GM18873 (cell line): ENCODE results near the gene KRTAP5-6.
"Not testable (repeated sequence)": the region's sequence is repeated elsewhere in the genome, so short reads cannot be mapped to it uniquely, and the experiment has no call there.

Source experiments
- ATAC-seq: cut with Tn5 transposase; IDR thresholded peaks from one replicate; pipeline ENCODE4 v1.9.1; 2021; ENCODE audit warnings: mild to moderate bottlenecking, moderate library complexity, moderate number of reproducible peaks; ENCODE audit not compliant: unreplicated experiment, low FRiP score

Gene KRTAP5-6

DNA sequence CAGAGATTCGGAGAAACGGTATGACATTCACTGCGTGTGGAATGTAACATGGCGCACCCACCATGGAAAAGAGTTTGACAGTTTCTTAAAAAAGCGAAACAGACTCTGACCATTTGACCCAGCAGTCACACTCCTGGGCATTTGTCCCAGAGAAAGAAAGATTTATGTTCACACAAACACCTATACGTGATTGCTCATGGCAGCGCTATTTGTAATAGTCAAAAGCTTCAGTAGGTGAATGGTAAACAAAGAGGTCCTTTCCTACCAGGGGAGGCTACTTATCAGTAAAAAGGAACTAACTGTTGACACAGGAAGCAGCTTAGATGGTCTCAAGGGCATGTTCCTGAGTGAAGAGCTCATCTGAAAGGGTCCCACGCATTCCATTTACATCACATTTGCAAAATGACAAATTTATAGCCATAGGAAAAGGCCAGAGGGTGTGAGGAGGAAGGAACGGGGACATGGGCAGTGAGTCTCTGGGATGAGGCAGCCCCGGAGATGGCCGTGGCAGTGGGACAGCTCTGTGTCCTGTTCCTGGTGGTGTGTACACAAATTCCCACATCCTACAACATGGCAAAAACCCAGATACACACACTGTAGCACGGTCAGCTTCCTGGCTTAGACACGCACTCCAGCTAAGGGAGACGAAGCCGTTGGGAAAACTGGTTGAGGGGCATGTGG, 14.6 kb upstream of the KRTAP5-6 start:
- ATAC-seq: no peak

DNA sequence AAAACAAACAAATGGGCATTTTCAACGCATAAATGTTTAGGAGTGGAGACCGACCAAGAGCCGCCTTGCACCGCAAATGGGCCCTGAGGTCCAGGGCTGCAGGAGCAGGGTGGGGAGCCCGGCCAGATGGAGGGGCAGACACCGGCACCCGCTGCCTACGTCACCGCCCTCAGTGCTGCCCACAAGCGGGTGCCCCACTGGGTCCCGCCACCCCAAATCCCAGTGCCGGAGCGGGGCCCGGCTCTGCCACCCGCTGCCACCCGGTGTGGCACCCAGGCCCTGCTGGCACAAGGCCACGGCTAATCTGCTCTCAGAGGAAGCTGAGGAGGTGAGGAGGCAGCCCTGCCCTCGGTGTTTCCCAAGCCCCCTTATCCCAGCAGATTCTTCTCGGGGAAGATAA, 13.8 kb upstream of the KRTAP5-6 start:
- not testable (repeated sequence) for ATAC-seq

DNA sequence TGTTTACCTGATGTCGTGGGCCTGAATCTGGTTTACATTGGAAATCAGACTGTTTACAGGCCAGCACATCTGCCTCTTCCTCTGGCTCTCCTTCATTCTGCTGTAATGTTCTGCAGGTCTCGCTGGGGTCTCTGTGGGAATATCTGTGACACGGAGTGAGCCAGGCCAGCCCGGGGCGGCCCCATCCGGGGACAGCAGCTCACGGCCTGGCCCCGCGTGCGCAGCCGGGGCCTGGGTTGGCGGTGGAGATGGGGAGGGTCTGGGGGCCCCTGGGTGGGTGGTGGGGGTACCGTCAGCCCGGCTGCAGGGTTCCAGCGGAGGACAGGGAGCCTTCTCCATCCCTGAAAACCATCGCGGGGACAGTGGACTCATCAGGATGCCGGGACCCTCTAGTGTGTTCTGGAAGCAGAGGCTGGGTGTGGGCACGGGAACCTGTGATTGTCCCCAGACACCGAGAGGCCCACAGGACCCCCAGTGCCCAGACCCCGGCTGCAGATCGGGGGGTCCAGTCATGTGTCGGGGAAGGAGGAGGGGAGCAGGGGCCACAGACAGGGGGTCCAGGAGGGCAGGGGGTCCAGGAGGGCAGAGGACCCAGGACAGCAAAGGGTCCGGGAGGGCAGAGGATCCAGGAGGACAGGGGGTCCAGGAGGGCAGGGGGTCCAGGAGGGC, 13.0 kb upstream of the KRTAP5-6 start:
- ATAC-seq: not testable (repeated sequence)

DNA sequence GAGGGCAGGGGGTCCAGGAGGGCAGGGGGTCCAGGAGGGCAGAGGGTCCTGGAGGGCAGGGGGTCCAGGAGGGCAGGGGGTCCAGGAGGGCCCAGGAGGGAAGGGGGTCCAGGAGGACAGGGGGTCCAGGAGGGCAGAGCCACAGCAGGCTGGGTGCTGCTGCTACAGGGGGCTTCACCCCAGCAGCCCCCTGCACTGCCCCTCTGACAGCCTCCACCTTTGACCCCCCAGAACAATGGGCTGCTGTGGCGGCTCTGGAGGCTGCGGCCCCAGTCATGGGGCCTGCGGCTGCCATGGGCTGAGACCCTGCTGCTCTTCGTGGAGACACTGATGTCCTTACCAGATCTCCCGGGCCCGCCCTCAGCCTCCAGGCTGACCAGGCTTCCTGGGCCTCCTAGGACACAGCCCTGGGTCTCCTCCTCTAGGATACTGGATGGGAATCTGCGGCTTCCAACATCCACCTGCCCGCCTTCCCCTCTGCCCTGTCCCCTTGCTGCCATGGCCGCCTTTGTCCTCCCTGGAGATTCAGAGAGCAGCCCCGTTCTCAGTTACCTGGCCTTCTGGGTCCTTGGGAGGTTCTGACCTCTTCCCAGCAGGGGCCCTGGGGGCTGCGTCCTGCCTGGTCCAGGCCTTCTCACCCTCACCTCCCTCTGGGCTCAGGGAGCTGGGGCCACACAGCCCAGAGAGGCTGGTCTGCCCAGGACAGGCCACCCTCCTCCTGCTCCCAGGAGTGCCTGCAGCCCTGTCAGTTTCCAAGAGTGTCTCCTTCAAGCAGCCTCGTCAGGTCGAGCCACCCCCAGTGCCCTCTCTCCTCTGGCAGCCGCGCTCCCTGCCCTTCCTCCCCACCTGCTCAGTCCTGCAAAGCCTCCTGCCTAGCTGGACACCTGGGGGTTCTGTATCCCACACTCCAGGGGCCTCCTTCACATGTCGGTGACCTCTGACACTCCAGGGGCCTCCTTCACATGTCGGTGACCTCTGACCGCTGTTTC, 11.8 kb upstream of the KRTAP5-6 start:
- not testable (repeated sequence) for ATAC-seq

DNA sequence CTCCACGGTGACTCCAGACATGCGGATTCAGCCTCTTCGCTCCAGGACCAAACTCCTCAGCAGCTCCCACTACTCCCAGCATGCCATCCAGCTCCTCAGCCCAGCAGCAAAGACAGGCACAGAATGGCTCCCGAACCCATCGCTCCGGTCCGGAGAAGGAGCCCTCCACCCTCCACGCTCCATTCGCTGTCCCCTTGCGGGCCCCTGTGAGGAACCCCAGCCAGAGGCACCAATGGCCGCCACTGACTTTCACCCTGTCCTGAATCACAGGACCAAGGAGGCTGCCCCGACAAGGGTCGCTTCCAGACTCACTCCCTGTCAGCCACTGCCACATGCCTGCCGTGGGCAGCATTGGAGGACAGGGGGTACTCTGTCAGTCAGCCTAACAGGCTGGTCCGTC, 10.8 kb upstream of the KRTAP5-6 start:
- not testable (repeated sequence) for ATAC-seq

DNA sequence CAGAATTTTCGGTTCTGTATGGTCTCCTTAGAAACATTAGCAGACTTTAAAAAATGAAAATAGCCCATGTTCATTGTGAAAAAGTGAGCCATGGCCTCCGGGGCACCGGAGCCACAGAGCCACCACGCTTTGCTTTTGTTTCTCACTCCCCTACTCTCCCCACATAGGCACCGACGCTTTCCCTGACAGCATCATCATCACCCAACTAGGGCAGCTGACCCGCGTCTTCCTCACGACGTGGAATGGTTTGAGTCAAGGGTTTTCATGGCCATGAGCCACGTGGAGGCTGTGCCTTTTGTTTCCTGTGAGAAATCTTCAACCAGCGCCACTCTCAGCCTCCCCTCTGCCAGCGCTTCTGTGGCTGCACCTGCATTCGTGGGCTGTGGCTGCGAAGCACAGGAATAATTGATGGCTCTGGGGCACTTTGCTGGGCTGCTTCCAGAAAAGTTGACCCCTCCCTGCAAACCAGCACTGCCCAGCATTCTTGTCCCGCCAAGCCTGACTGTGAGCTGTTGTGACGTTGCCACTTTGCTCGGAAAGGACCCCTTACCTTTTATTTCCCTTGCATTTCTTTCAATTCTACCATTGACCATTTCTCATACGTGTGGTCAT, 8.6 kb upstream of the KRTAP5-6 start:
- ATAC-seq: not testable (repeated sequence)

DNA sequence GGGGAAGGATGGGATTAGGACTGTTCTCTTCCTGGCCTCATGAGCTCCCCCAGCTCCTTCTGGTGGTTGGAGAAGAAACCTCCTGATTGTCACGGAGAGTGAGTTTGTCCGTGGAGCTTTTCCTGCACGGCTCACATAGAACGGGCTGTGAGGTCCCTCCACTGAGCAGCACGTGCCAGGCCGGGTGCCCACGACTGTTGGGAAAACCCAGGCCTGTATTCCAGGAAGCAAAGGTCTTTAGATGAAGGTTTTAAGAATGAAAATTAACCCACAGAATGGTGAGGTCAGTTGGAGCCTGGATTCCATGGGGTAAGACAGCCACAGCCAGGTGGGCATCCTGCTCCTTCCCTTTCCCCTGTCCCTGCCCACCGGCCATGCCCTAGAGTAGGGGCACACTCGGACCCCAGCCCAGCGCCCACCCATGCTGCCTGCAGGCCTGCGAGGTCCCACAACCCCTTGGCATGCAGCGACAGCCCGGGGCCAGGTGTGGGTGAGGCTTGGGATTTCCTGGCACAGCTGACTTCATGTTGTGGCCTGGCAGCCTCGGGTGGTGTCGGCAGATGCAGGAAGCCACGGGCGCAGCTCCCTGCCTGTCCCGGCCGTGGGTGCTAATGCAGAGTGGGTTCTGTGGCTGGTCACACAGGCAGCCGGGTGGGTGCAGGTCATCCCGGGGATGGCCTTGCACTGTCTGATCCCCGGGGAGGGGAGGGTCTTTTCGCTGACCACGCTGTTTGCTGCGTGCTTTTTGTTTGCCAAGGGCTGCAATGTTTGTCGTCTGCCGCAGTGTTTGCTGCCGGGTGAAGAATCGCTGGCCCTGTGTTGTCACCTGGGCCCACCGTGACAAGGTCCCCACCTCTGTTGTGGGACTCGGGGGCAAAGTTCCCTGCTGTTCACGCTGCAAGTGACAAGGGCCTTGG, 7.5 kb upstream of the KRTAP5-6 start:
- not testable (repeated sequence) for ATAC-seq

DNA sequence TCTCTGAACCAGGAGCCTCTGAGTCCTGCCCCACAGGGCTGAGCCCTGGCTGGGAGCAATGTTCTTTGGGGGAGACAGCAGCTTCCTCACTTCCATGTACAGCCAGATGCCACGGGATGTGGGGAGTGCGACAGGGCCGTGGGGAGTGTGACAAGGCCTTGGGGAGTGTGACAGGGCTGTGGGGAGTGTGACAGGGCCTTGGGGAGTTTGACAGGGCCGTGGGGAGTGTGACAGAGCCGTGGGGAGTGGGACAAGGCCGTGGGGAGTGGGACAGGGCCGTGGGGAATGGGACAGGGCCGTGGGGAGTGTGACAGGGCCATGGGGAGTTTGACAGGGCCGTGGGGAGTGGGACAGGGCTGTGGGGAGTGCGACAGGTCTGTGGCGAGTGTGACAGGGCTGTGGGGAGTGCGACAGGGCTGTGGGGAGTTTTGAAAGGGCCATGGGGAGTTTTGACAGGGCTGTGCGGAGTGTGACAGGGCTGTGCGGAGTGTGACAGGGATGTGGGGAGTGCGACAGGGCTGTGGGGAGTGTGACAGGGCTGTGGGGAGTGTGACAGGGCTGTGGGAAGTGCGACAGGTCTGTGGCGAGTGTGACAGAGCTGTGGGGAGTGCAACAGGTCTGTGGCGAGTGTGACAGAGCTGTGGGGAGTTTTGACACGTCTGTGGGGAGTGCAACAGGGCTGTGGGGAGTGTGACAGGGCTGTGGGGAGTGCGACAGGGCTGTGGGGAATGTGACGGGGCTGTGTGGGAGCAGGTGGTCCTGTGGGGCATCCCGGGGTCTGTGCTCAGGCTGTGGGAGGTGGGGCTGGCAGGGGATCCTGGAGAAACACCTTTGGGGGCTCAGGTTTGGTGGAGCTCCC, 6.6 kb upstream of the KRTAP5-6 start:
- no peak for ATAC-seq

DNA sequence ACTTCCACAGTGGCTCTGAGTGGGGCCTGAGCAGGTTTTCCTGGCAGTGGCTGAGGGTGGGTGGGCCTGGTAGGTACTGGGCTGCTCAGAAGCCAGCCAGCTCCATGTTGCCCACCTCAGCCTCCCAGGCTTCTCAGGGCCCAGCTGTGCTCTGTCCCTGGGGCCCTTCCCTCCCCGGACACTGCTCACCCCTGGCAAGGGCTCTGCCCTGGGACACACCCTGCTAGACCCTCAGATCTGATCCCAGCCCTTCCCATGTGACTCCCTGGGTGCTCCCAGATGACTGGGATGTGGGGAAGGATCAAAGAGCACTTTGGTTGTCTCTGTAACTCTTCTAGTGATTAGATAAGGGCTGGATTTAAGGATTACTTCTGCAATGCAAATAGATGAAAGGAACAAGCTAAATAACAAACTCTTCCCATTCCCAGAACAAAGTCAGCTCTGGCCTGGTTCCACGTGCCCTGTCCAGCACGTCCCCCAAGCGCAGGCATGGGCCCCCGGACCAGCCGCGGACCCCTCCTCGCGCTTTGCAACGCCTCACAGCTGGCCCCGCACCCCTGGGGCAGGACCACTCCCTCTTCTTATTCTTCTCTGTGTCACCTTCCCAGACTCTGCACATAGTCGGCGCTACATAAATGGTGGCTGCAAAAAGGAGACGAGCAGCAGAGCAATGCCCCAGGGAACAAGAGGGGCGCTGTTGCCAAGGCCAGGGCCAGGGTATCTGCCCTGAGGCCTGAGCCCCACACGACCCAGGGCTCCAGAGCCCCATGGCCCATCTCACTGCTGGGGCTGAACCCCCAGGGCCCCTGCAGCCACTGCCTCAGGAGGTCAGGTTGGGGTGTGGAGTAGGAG, 5.7 kb upstream of the KRTAP5-6 start:
- no peak for ATAC-seq

DNA sequence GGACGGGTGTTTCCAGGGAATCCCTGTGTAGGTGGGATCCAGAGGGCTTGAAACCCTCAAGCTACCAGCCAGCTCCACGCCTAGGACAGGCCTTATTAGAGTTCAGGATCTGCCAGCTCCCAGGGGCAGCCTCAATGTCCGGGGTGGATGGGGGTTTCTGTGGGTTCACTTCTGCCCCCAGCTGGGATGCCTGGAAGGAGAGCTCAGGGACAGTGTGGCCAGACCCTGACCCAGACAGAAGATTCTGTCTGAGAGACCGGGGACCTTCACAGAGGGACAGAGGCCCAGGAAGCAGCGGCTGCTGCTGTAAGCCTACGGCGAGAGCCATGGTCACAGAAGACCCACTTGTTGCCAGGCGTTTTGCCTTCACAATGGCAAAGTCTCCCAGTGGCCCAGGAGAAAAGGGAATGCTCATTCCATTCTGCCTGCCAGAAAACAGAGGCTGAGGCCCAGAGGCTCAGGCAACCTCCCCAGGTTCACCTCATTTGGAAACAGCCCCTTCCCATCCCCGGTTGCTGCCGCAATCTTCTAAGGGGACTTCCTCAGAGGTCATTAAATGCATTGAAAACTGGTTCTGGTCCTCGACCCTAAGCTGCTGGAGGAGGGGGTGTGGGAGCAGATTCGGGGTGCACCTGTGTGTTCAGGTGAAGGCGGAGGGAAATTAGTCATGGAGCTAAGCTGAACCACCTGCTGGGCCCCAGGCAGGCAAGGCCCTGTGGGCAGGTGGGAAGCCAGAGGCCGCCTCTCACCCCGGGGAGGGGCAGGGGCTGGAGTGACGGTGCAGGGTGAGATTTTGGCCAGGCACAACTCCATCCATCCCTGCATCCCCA, 4.9 kb upstream of the KRTAP5-6 start:
- no peak for ATAC-seq

DNA sequence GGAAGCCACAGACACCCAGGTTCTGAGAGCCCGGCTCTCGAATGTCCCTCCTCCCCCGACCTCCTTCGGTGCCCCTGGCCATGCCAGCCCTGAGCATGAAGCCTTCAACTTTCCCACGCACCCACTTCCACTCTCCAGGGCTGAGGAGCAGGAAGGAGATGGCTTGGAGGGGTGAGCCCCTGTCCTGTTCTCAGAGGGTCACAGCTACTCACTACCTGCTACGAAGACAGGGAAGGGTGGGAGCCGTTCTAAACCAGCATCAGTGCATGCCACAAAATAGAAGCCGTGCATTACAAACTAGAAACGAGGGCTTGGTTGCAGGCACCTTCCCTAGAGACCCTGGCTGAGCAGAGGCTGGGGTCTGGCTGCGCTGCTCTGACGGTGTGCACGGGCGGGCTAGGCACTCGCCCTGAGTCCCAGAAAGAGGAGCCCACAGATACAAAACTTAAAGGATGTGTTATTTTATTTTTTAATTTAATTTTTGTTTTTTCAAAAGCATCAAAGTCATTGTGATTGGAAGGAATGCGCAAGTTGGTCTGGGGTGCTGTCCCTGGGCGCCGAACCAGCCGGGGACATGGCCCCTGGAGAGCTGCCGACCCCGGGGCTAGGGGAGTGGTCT, 4.2 kb upstream of the KRTAP5-6 start:
- no peak for ATAC-seq

DNA sequence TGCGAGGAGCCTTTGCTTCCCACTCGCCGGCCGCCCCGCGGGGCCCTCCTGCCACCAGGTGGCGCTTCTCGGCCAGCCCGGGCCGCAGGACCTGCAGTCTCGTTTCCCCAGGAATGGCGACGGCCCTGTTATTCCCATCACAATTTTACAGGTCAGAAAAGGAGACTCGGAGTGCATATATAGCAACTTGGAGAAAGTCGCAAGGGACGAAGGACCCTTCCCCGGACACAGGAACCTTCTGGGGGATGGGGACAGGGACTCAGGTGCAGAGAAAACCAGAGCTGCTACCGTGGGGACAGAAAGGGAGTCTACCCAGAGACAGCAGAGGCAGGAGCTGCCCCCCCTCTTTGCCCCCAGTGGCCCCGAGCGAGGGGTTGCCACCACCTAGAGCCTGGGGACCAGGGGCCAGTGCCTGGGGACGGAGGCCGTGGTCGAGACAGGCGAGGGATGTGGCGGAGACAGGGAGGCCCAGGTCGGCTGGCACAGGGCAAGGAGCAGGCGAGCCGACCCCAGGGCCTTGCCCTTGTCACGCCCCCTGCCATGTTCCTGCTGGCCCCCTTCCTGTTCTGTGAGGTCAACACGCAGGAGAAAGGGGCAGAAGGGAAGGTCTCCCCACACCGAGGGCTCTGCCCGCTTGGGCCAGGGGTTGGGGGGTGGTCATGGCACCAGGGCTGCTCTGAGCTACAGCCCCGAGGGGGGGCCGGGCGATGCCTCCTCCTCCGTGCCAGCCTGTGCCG, 3.5 kb upstream of the KRTAP5-6 start:
- ATAC-seq: no peak

DNA sequence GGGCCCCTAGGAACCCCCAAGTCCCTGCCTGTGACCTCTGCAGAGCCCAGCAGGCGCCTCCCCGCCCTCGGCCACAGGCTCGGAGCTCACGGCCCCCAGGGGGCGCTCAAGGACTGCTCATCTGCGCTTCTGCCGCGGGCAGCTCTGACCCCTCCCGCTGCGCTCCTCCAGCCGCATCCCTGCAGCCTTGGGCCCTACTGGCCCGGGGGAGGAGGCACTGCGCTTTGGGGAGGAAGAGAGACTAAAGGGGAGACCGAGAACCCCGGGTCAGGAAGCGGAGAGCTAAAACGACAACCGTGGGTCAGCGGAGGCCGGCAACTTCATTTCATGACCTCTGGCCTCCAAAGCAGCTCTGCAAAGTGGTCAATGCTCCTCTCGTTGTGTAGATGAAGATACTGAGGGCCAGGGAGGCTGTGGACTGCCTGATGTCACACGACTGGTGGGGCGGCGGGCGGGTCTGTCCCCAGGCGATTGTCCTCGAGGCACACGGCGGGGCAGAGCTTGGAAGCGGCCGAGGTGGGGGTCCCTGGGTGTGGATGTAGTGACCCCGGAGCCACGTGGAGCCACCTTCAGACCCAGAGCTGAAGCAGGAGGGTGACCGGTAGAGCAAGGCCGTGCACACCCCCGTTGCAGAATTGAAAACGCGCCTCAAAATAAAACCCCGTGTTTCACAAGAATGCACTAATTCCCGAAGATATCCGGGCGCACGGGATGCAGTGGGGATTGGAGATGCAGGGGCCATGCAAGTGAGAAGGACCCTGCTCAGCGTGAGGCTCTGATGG, 2.7 kb upstream of the KRTAP5-6 start:
- ATAC-seq: no peak

DNA sequence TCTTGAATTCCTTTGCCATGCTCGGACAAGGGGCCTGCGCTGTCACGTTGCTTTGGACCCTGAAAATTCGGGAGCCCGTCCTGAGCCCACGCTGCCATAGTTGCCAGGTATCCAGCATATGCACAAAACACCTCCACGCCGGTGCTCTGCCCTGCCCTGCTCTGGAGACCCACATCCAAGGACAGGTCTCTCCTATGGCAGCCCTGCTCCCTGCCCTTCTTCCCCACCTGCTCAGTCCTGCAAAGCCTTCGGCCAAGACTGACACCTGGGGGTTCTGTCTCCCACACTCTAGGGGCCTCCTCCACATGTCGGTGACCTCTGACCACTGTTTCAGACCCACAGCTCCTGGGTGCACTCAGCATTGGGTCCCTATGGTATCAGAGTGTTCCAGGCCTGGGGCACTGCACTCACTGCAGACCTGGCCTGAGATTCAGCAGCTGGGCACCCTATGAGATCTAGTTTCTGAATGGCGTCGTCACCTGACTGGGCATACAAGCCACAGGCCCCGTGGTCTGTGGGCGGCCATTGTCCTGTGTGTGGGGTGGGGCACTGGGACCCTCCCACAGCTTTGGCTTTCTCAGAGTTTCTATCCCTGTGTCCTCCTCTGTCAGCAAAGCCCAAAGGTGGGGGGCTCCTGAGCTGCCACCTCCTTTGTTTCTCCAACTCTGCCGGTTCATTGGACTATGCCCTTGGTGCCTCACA, 2.0 kb upstream of the KRTAP5-6 start:
- ATAC-seq: no peak
